ENCODE results near the gene EBF3.

- TF ChIP-seq CTCF (IDR thresholded peaks at IDR 0.05 in 8 of 11, conservative IDR thresholded peaks at IDR 0.05 in 3 of 11) (no peak), POLR2AphosphoS5 (IDR thresholded peaks at IDR 0.05) (no peak)
Measured at GRCh38 chr10:129855836-129856563, 108.1 kb downstream of the EBF3 start.
